Kidney (tissue), 14 donors: ENCODE measurements around the gene MYH14. TPM values are rescaled to one million over a fixed set of nuclear protein-coding genes. Genes with fewer than 3 reads are reported as not detected.

Source experiments
- DNase-seq, 5 donors: peaks; one replicate each; pipeline ENCODE4 v3.0.0-alpha.2; 2013 to 2020
- FAIRE-seq: peaks from 2 replicates; lab custom pipeline; 2012; peaks lifted over from hg19 to GRCh38; lab: Jason Lieb, UNC
- H3K27ac ChIP-seq, 2 donors: one replicate each; pipeline ENCODE4 v1.7.0; 2013; ENCODE audit warnings: low read depth in 2 of 2, low read length in 2 of 2, inconsistent platforms in 1 of 2
- H3K27me3 ChIP-seq: one replicate; pipeline ENCODE4 v1.7.1; 2013; ENCODE audit warnings: low read length, inconsistent platforms; ENCODE audit not compliant: control insufficient read depth, insufficient read depth
- H3K36me3 ChIP-seq, 3 donors: one replicate each; pipeline versions ENCODE4 v1.7.0 to v1.7.1; 2013; ENCODE audit warnings: low read length in 3 of 3, control low read depth in 1 of 3, inconsistent platforms in 1 of 3; ENCODE audit not compliant: insufficient read depth in 3 of 3, control insufficient read depth in 2 of 3
- H3K4me1 ChIP-seq, 3 donors: one replicate each; pipeline versions ENCODE4 v1.7.0 to v1.7.1; 2013; ENCODE audit warnings: low read length in 3 of 3, inconsistent platforms in 1 of 3, low read depth in 1 of 3; ENCODE audit not compliant: control insufficient read depth in 2 of 3, insufficient read depth in 2 of 3
- H3K4me3 ChIP-seq, 3 donors: one replicate each; pipeline versions ENCODE4 v1.7.0 to v1.8.1; 2013; ENCODE audit warnings: low read length in 3 of 3, control low read depth in 1 of 3, inconsistent platforms in 1 of 3
- H3K9ac ChIP-seq, 3 donors: one replicate each; pipeline versions ENCODE4 v1.7.0 to v1.7.1; 2013; ENCODE audit warnings: low read length in 3 of 3, control low read depth in 1 of 3, inconsistent platforms in 1 of 3
- H3K9me3 ChIP-seq, 3 donors: one replicate each; pipeline versions ENCODE4 v1.7.0 to v1.7.1; 2013; ENCODE audit warnings: low read length in 3 of 3, control low read depth in 1 of 3, inconsistent platforms in 1 of 3; ENCODE audit not compliant: control insufficient read depth in 2 of 3, insufficient read depth in 1 of 3
- CTCF ChIP-seq: IDR thresholded peaks from 3 replicates; pipeline ENCODE4 v1.5.1; 2012; ENCODE audit warnings: mild to moderate bottlenecking, moderate library complexity, borderline replicate concordance; ENCODE audit not compliant: insufficient read depth; ENCODE audit errors: extremely low read depth
- intact Hi-C: fragments of 100-400 bp; cut with DNase I; formaldehyde crosslinking; loops from one replicate; pipeline ENCODE4 v1.11.1; 2022
- polyA plus RNA-seq: library from polyadenylated mRNA; stranded (reverse); fragments of 350-450 nt; fragmentation: Illumina TruSeq; extraction: RNeasy Lipid Tissue Mini Kit (QIAGEN cat#74804); gene quantifications from one replicate; pipeline ENCODE4 v1.2.3, GENCODE V29; 2014; ENCODE audit warnings: low read depth, low replicate concordance; ENCODE audit not compliant: insufficient read depth
- total RNA-seq: library from RNA; stranded (reverse); fragmentation: NEBNext Ultra II Directional; extraction: Animal tissue kit (Norgen Biotek cat#: 25700); gene quantifications from one replicate; pipeline ENCODE4 v1.2.1, GENCODE V29; 2021
- donor health status: control.
- donor health status: control.
- donor health status: control.
- donor health status: control.
- donor health status: control.
- donor health status: DM: yes; HTN: yes; CAD: no.
- donor health status: Normal renal cell carcinoma (clear cell type).

Gene MYH14
- total and polyA plus RNA-seq, 2 donors from 2014 or later, result 23.9 to 81.4 TPM

GRCh38 chr19:50187937-50188336 is 15.5 kb upstream of the MYH14 start:
- no peak for DNase-seq
- no peaks in the 10 kb centered on the region for H3K27me3 ChIP-seq
- intact Hi-C loops, result no loop called here
- H3K4me3 ChIP-seq, result no peak overlapping the region
- TF ChIP-seq CTCF, result no peak
- no peaks in the 10 kb centered on the region for H3K9me3 ChIP-seq
- FAIRE-seq, result no peak
- no peaks in the 10 kb centered on the region for H3K4me1 ChIP-seq
- no peak overlapping the region for H3K9ac ChIP-seq
- no peak overlapping the region for H3K27ac ChIP-seq
- H3K36me3 ChIP-seq, result no peaks in the 10 kb centered on the region

GRCh38 chr19:50189331-50189730 is 14.1 kb upstream of the MYH14 start:
- Histone ChIP-seq H3K27ac (no peak overlapping the region), H3K9ac (no peak overlapping the region), H3K36me3 (no peaks in the 10 kb centered on the region), H3K4me3 (no peak overlapping the region), H3K4me1 (no peaks in the 10 kb centered on the region), H3K27me3 (no peaks in the 10 kb centered on the region), H3K9me3 (no peaks in the 10 kb centered on the region)
- intact Hi-C loops, result no loop called here
- no peak for DNase-seq
- no peak for TF ChIP-seq CTCF
- FAIRE-seq, result no peak

GRCh38 chr19:50190439-50190891 is 13.0 kb upstream of the MYH14 start:
- Histone ChIP-seq H3K9ac (no peak overlapping the region), H3K36me3 (no peaks in the 10 kb centered on the region), H3K4me1 (no peaks in the 10 kb centered on the region), H3K27me3 (no peaks in the 10 kb centered on the region), H3K4me3 (no peak overlapping the region), H3K9me3 (no peaks in the 10 kb centered on the region), H3K27ac (no peak overlapping the region)
- DNase-seq (no peak), FAIRE-seq (no peak)
- intact Hi-C loops, result no loop called here
- no peak for TF ChIP-seq CTCF

- H3K9me3 ChIP-seq, result no peaks in the 10 kb centered on the region
These were observed 12.2 kb upstream of the MYH14 start for GRCh38 chr19:50191216-50191615.

More at GRCh38 chr19:50191216-50191615, 12.2 kb upstream of the MYH14 start:
- Histone ChIP-seq H3K27ac (no peak overlapping the region), H3K27me3 (no peaks in the 10 kb centered on the region), H3K4me1 (no peaks in the 10 kb centered on the region), H3K9ac (no peak overlapping the region), H3K4me3 (no peak overlapping the region), H3K36me3 (no peaks in the 10 kb centered on the region)
- DNase-seq (peak in 3 of 5 donors; percentile 24 to 78 (median 61)), FAIRE-seq (no peak)
- intact Hi-C loops, result no loop called here
- TF ChIP-seq CTCF, result no peak
